Measurements from ENCODE around the gene SOD1.
"Not testable (repeated sequence)": the region's sequence is repeated elsewhere in the genome, so short reads cannot be mapped to it uniquely, and the experiment has no call there.

SOD1 gene

GRCh38 chr21:31659536-31660258 is at the start of gene SOD1:
Gene SOD1 (plus strand): TSS chr21:31659693. CDS start chr21:31659770, 77 bp downstream.
- in situ Hi-C loops (cut with HindIII; ENCODE audit: low sequenced_read_pairs), result no loop called here

DNA sequence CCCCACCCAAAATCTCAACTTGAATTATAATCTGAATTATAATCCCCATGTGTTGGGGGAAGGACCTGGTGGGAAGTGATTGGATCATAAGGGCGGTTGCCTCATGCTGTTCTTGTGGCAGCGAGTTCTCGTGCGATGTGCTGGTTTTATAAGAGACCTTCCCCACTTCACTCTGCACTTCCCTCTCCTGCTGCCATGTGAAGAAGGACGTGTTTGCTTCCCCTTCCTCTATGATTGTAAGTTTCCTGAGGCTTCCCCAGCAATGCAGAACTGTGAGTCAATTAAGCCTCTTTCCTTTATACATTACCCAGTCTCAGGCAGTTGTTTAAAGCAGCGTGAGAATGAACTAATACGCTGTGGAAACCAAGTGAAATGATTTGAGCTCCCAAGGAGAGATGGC is 48.0 kb upstream of the SOD1 start:
- in situ Hi-C loops (cut with HindIII; ENCODE audit: low sequenced_read_pairs), result loop anchor here (25.0 kb wide), 1 partner anchor 499 kb away; no protein-coding TSS in a partner anchor

DNA sequence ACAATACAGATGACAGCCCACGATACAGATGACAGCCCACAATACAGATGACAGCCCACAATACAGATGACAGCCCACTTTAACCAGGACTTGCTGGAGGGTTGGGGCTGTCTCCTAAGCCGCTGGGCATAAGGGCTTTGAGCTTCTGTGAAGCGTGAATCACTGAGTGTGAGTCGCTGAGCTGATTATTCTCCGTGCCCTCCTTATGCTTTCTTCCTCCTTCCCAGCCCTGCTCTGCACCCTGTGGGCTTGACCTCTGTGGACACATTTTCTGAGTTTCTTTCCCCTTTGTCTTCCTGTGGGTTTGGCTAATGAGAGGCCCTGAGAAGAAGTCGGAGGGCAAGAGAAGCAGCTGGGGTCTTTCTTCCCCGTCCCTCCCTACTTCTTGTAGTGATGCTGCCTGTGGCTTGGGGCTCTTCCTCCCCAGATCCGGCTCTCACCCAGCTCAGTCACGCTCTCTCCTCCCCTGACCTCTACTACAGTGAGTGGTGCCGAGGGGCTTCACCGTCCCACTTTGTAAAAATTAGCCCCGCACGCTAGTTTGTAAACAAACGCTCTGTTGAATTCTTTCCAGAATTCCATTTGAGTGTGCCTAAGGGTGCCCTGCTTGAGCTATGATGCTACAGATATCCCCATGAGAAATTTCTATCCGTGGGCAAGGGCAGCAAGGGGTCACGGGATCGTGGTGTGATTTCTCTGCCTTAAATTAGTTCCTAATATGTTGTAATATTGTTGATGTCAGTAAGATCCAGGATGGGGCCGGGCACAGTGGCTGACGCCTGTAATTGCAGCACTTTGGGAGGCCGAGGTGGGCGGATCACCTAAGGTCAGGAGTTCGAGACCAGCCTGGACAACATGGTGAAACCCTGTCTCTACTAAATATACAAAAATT is 46.4 kb upstream of the SOD1 start:
- in situ Hi-C loops (cut with HindIII; ENCODE audit: low sequenced_read_pairs), result loop anchor here (25.0 kb wide), 1 partner anchor 501 kb away; no protein-coding TSS in a partner anchor

GRCh38 chr21:31614705-31615104 is 44.8 kb upstream of the SOD1 start:
- in situ Hi-C loops (cut with HindIII; ENCODE audit: low sequenced_read_pairs), result loop anchor here (25.0 kb wide), 1 partner anchor 502 kb away; no protein-coding TSS in a partner anchor

- in situ Hi-C loops (cut with HindIII; ENCODE audit: low sequenced_read_pairs), result loop anchor here (25.0 kb wide), 1 partner anchor 504 kb away; no protein-coding TSS in a partner anchor
Observed at GRCh38 chr21:31616216-31616615, 43.3 kb upstream of the SOD1 start.

DNA sequence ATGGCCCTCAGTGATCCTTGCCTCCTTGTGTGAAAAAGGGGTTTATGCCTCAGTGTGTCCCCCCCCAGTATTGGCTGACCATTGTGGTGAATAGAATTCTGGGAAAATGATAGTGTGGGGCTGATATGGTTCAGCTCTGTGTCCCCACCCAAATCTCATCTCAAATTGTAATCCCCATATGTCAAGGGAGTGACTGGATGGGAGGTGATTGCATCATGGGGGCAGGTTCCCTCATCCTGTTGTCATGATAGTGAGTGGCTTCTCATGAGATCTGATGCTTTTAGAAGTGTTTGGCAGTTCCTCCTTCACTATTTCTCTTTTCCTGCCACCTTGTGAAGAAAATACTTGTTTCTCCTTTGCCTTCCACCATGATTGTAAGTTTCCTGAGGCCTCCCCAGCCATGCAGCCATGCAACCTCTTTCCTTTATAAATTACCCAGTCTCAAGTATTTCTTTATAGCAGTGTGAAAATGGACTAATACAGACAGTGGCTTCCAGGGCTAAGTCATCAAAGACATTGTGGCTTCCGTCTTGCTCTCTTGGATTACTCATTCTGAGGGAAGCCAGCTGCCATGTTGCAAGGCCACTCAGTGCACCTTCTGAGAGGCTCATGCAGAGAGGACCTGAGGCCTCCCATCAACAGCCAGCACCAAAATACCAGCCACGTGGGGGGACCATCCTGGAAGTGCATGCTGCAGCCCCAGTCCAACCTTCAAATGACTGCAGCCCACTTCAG is 40.6 kb upstream of the SOD1 start:
- in situ Hi-C loops (cut with HindIII; ENCODE audit: low sequenced_read_pairs), result loop anchor here (25.0 kb wide), 1 partner anchor 507 kb away; no protein-coding TSS in a partner anchor

DNA sequence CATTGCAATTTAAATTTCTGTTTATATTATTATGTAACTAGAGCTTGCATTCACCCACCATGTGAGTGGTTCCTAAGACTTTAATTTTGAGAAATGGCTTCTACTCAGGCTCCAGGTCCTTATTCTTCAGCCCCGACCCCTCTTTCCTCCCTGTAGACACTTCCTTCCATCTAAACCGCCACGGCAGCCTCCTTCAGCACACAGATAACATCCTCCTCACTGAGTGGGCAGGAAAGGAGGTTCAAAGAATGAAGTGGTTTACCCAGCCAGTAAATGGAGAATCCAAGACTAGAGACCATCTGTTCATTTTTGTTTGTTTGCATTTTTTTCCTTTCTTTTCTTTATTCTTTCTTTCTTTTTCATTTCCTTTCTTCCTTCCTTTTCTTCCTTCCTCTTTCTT is 37.1 kb upstream of the SOD1 start:
- in situ Hi-C loops (cut with HindIII; ENCODE audit: low sequenced_read_pairs), result loop anchor here (5.0 to 25.0 kb wide), 2 partner anchors 40 to 510 kb away; no protein-coding TSS in a partner anchor

GRCh38 chr21:31623664-31624063 is 35.8 kb upstream of the SOD1 start:
- in situ Hi-C loops (cut with HindIII; ENCODE audit: low sequenced_read_pairs), result loop anchor here (5.0 to 25.0 kb wide), 2 partner anchors 41 to 511 kb away; no protein-coding TSS in a partner anchor

- in situ Hi-C loops (cut with HindIII; ENCODE audit: low sequenced_read_pairs), result loop anchor here (5.0 to 25.0 kb wide), 2 partner anchors 42 to 512 kb away; no protein-coding TSS in a partner anchor
Observed at GRCh38 chr21:31624181-31624580, 35.3 kb upstream of the SOD1 start.

DNA sequence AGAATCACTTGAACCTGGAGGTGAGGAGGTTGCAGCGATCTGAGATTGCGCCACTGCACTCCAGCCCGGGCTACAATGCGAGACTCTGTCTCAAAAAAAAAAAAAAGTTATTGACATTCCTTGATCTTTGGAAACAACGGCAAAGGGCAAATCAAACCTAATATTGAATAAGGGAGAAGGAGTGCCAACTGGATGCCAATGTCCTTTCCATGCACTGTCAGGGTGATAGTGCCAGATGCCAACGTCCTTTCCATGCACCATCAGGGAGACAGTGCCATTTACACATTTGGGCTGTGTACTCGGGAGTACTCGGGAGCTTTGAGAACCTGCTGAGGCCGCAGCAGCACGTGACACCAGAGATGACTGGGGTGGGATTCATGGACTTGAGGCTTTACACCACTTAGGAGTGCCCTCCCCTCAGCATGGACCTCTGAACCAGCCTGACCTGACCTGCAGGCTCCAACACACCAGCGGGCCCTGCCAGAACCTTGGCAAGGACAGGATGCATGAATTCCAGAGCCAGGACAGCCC is 34.5 kb upstream of the SOD1 start:
- in situ Hi-C loops (cut with HindIII; ENCODE audit: low sequenced_read_pairs), result loop anchor here (5.0 to 25.0 kb wide), 2 partner anchors 43 to 513 kb away; no protein-coding TSS in a partner anchor

- in situ Hi-C loops (cut with HindIII; ENCODE audit: low sequenced_read_pairs), result no loop called here
Observed at GRCh38 chr21:31629972-31630711, 29.4 kb upstream of the SOD1 start.

- in situ Hi-C loops (cut with HindIII; ENCODE audit: low sequenced_read_pairs), result not testable (repeated sequence)
Observed at GRCh38 chr21:31631881-31632280, 27.6 kb upstream of the SOD1 start.

DNA sequence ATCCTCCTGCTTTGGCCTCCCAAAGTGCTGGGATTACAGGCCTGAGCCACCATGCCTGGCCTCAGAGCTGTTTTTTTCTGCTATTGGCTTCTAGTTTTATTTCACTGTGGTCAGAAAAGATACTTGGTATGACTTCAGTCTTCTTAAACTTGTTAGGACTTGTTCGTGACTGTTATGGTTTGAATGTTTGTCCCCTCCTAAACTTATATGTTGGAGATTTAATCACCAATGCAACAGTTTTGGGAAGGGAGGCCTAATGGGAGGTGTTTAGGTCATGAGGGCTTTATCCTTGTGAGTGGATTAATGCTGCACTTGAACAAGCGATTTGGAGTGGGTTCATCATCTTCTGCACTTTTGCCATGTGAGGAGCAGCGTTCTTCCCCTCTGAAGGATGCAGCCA is 24.5 kb upstream of the SOD1 start:
- in situ Hi-C loops (cut with HindIII; ENCODE audit: low sequenced_read_pairs), result no loop called here

- in situ Hi-C loops (cut with HindIII; ENCODE audit: low sequenced_read_pairs), result no loop called here
Observed at GRCh38 chr21:31636874-31637273, 22.6 kb upstream of the SOD1 start.

GRCh38 chr21:31641416-31641922 is 18.0 kb upstream of the SOD1 start:
- in situ Hi-C loops (cut with HindIII; ENCODE audit: low sequenced_read_pairs), result no loop called here

GRCh38 chr21:31644643-31645042 is 14.8 kb upstream of the SOD1 start:
- in situ Hi-C loops (cut with HindIII; ENCODE audit: low sequenced_read_pairs), result no loop called here

DNA sequence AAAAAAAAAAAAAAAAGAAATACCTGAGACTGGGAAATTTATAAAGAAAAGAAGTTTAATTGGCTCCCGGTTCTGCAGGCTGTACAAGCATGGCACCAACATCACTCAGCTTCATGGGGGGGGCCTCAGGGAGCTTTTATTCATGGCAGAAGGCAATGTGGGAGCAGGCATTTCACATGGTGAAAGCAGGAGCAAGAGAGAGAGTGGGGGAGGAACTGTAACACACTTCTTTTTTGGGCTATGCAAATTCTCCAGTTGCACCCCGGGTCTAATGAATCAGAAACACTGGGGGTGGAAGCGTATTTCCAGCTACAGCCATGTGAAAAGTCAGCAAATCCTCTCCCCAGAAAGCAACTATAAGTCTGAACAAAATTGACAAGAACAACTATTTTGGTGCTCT is 11.8 kb upstream of the SOD1 start:
- in situ Hi-C loops (cut with HindIII; ENCODE audit: low sequenced_read_pairs), result no loop called here

- in situ Hi-C loops (cut with HindIII; ENCODE audit: low sequenced_read_pairs), result no loop called here
Observed at GRCh38 chr21:31650930-31651329, 8.6 kb upstream of the SOD1 start.

DNA sequence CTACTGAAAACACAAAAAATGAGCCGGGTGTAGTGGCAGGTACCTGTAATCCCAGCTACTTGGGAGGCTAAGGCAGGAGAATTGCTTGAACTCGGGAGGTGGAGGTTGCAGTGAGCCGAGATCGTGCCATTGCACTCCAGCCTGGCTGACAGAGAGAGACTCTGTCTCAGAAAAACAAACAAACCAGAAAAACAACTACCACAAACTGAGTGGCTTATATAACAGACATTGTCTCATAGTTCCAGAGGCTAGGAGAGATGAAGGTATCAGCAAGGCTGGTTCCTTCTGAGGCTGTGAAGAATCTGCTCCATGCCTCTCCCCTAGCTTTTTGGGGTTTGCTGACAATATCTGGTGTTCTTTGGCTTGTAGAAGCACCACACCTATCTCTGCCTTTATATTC is 8.0 kb upstream of the SOD1 start:
- in situ Hi-C loops (cut with HindIII; ENCODE audit: low sequenced_read_pairs), result not testable (repeated sequence)

Measured in endothelial cell of hepatic sinusoid (primary cell).